B cell (primary cell): ENCODE measurements around the gene CD34. TPM values are rescaled to one million over a fixed set of nuclear protein-coding genes. Genes with fewer than 3 reads are reported as not detected.

ENCODE experiments used
- ATAC-seq: fragments of 200-7000 bp; cut with Tn5 transposase; one replicate; pipeline ENCODE4 v1.10.0; 2021; ENCODE audit warnings: low read depth, mild to moderate bottlenecking, moderate number of reproducible peaks, moderate library complexity
- CTCF ChIA-PET: fragments of 350-600 bp; sonication (Branson Sonifier 250); formaldehyde crosslinking; loops from one replicate; lab custom pipeline; 2021; ENCODE audit warnings: antibody characterized with exemption, inconsistent platforms; lab: Charles Lee
- POLR2A ChIA-PET: fragments of 350-600 bp; sonication (Branson Sonifier 250); formaldehyde crosslinking; loops from one replicate; lab custom pipeline; 2021; ENCODE audit warnings: antibody characterized with exemption; lab: Charles Lee
- DNase-seq: peaks from one replicate; pipeline ENCODE4 v3.0.0; 2013
- H2AFZ ChIP-seq: 2 replicates; pipeline ENCODE4 v1.6.1; 2012; ENCODE audit warnings: mild to moderate bottlenecking, low read depth, low read length; ENCODE audit not compliant: insufficient read depth, poor library complexity, severe bottlenecking
- H3K27ac ChIP-seq, 2 donors: 1 replicate in 1 of 2; 2 replicates in 1 of 2; pipeline ENCODE4 v1.5.1; 2012 to 2013; ENCODE audit warnings: low read length in 2 of 2, mild to moderate bottlenecking in 2 of 2, moderate library complexity in 1 of 2
- H3K27me3 ChIP-seq, 4 experiments: fragments of 200-600 bp in 1 of 4; sonication (generic) in 1 of 4; replicated peaks in 1 of 4; 1 replicate in 2 of 4; 2 replicates in 2 of 4; pipeline versions ENCODE4 v1.6.1 to v1.7.0; 2013 to 2016; ENCODE audit warnings: low read length in 3 of 4, mild to moderate bottlenecking in 2 of 4, mixed read lengths in 1 of 4, moderate library complexity in 1 of 4; ENCODE audit not compliant: insufficient read depth in 4 of 4, control insufficient read depth in 3 of 4; ENCODE audit errors: control extremely low read depth in 1 of 4
- H3K36me3 ChIP-seq, 2 experiments: replicated peaks in 1 of 2; 1 replicate in 1 of 2; 2 replicates in 1 of 2; pipeline versions ENCODE4 v1.6.1 to v1.7.1; 2013; ENCODE audit warnings: low read length in 1 of 2; ENCODE audit not compliant: insufficient read depth in 2 of 2, control insufficient read depth in 1 of 2; ENCODE audit errors: control extremely low read depth in 1 of 2, extremely low read depth in 1 of 2
- H3K4me1 ChIP-seq, 2 donors: fragments of 200-600 bp in 1 of 2; sonication (generic) in 1 of 2; 1 replicate in 1 of 2; 2 replicates in 1 of 2; pipeline versions ENCODE4 v1.5.1 to v1.6.1; 2013 to 2017; ENCODE audit warnings: low read length in 2 of 2; ENCODE audit not compliant: control insufficient read depth in 2 of 2, insufficient read depth in 2 of 2
- H3K4me2 ChIP-seq: replicated peaks from 2 replicates; pipeline ENCODE3; 2012; ENCODE audit warnings: mild to moderate bottlenecking, low read depth, low read length; ENCODE audit not compliant: poor library complexity, severe bottlenecking
- H3K4me3 ChIP-seq, 5 experiments: fragments of 200-600 bp in 1 of 5; sonication (generic) in 1 of 5; 1 replicate in 3 of 5; 2 replicates in 2 of 5; pipeline versions ENCODE4 v1.5.1 to v1.7.0; 2011 to 2016; ENCODE audit warnings: low read length in 4 of 5, mild to moderate bottlenecking in 4 of 5, low read depth in 2 of 5, control low read depth in 1 of 5, moderate library complexity in 1 of 5; ENCODE audit not compliant: insufficient read depth in 1 of 5; ENCODE audit errors: control extremely low read depth in 1 of 5, extremely low read depth in 1 of 5
- H3K79me2 ChIP-seq: fragments of 200-600 bp; sonication (generic); one replicate; pipeline ENCODE4 v1.6.0; 2016; ENCODE audit warnings: low read length; ENCODE audit not compliant: control insufficient read depth, insufficient read depth
- H3K9ac ChIP-seq: fragments of 200-600 bp; sonication (generic); 2 replicates; pipeline ENCODE4 v1.6.1; 2017; ENCODE audit warnings: mild to moderate bottlenecking, low read length, moderate library complexity
- H3K9me3 ChIP-seq, 3 donors: one replicate each; pipeline versions ENCODE4 v1.6.1 to v1.7.1; 2013; ENCODE audit warnings: low read length in 2 of 3; ENCODE audit not compliant: control insufficient read depth in 2 of 3, insufficient read depth in 1 of 3; ENCODE audit errors: control extremely low read depth in 1 of 3
- H4K20me1 ChIP-seq: 2 replicates; pipeline ENCODE4 v1.6.0; 2012; ENCODE audit warnings: mild to moderate bottlenecking, low read length; ENCODE audit not compliant: insufficient read depth, control insufficient read depth, poor library complexity, severe bottlenecking
- H3K27ac Mint-ChIP-seq: one replicate; pipeline ENCODE4 v1.8.0; 2021; ENCODE audit warnings: mixed read lengths
- H3K27me3 Mint-ChIP-seq: one replicate; pipeline ENCODE4 v1.8.0; 2021; ENCODE audit warnings: mixed read lengths
- H3K4me1 Mint-ChIP-seq: one replicate; pipeline ENCODE4 v1.8.0; 2021; ENCODE audit warnings: mixed read lengths
- H3K4me3 Mint-ChIP-seq: one replicate; pipeline ENCODE4 v1.8.0; 2021; ENCODE audit warnings: mixed read lengths
- H3K9me3 Mint-ChIP-seq: one replicate; pipeline ENCODE4 v1.8.0; 2022; ENCODE audit warnings: mixed read lengths; ENCODE audit not compliant: insufficient read depth
- CTCF ChIP-seq: fragments of 200-600 bp; IDR thresholded peaks from one replicate; pipeline ENCODE4 v1.8.0; 2022; ENCODE audit warnings: antibody characterized with exemption, mild to moderate bottlenecking
- EZH2 ChIP-seq: IDR thresholded peaks from 2 replicates; pipeline ENCODE4 v1.6.1; 2012; ENCODE audit warnings: borderline replicate concordance, low read depth, mild to moderate bottlenecking, moderate library complexity, low read length; ENCODE audit not compliant: insufficient read depth, poor library complexity, severe bottlenecking
- WGBS: methylation state at CpG from one replicate; pipeline ENCODE4 v1.1.5; 2013; ENCODE audit warnings: missing lambda C conversion rate; ENCODE audit not compliant: insufficient coverage; 5-methylcytosine and 5-hydroxymethylcytosine counted together
- intact Hi-C: fragments of 100-400 bp; cut with micrococcal nuclease; formaldehyde crosslinking; loops from one replicate; pipeline ENCODE4 v1.10.0; 2022
- polyA plus RNA-seq: library from polyadenylated mRNA; depleted of rRNA; stranded (reverse); fragments of >200 nt; gene quantifications from 2 replicates; pipeline ENCODE4 v1.2.3, GENCODE V29; 2012
- total RNA-seq, 2 donors: library from RNA; stranded (reverse); fragments of 120-200 nt in 1 of 2; gene quantifications; 1 replicate in 1 of 2; 2 replicates in 1 of 2; pipeline versions ENCODE4 v1.2.3 to v1.2.4, GENCODE V29; 2013 to 2022

The CD34 gene
- total and polyA plus RNA-seq, 2 donors (not counting 1 experiment from before 2014, with no cell fraction given), result not detected

GRCh38 chr1:207888652-207889051 lies 22.3 kb downstream of the CD34 start:
- Histone ChIP-seq H4K20me1 (no peaks in the 10 kb centered on the region), H3K36me3 (no peaks in the 10 kb centered on the region), H3K27me3 (peaks cover 0 to 3% (median 0%) of the 10 kb centered on the region in 4 experiments), H3K9ac (no peak overlapping the region), H3K4me1 (peaks cover 18 to 28% of the 10 kb centered on the region in 2 donors), H3K4me3 (no peak overlapping the region), H3K79me2 (no peaks in the 10 kb centered on the region), H3K9me3 (no peaks in the 10 kb centered on the region), H2AFZ (no peak overlapping the region), H3K4me2 (no peak overlapping the region), H3K27ac (no peak overlapping the region)
- intact Hi-C loops, result loop anchor here (10.0 kb wide), 1 partner anchor 356 kb away; the partner anchor contains the start of gene PLXNA2
- TF ChIP-seq EZH2 (no peak), CTCF (no peak)
- ChIA-PET CTCF (interaction anchor here (1.5 to 9.7 kb wide), 3 partner anchors 18 to 58 kb away, joined by 4 to 214 read pairs (median 87); no protein-coding TSS in a partner anchor), POLR2A (no interaction called here)
- WGBS, result 83% methylated on average over 3 of the region's 5 CpGs
- Mint-ChIP-seq H3K27me3 (peaks cover 15% of the 10 kb centered on the region), H3K4me3 (no peak overlapping the region), H3K9me3 (no peaks in the 10 kb centered on the region), H3K4me1 (peaks cover 36% of the 10 kb centered on the region), H3K27ac (no peak overlapping the region)
- ATAC-seq (no peak), DNase-seq (no peak)

- Histone ChIP-seq H4K20me1 (no peaks in the 10 kb centered on the region), H3K79me2 (no peaks in the 10 kb centered on the region), H3K4me1 (peaks cover 21 to 32% of the 10 kb centered on the region in 2 donors), H3K4me3 (no peak overlapping the region), H3K27ac (no peak overlapping the region), H3K4me2 (no peak overlapping the region), H3K9me3 (no peaks in the 10 kb centered on the region), H3K36me3 (no peaks in the 10 kb centered on the region), H3K27me3 (peaks cover 0 to under 1% (median 0%) of the 10 kb centered on the region in 4 experiments), H3K9ac (no peak overlapping the region), H2AFZ (no peak overlapping the region)
- no peak for ATAC-seq
- intact Hi-C loops, result loop anchor here (10.0 kb wide), 1 partner anchor 357 kb away; the partner anchor contains the start of gene PLXNA2
- Mint-ChIP-seq H3K27me3 (peaks cover 12% of the 10 kb centered on the region), H3K4me1 (peaks cover 39% of the 10 kb centered on the region), H3K9me3 (no peaks in the 10 kb centered on the region), H3K27ac (no peak overlapping the region), H3K4me3 (no peak overlapping the region)
- DNase-seq, result no peak
- ChIA-PET POLR2A (no interaction called here), CTCF (interaction anchor here (0.6 to 9.7 kb wide), 9 partner anchors 9 to 92 kb away, joined by 3 to 214 read pairs (median 10); no protein-coding TSS in a partner anchor)
- TF ChIP-seq EZH2 (no peak), CTCF (no peak)
- WGBS, result 67% methylated on average over 19 of the region's 19 CpGs
Observed at GRCh38 chr1:207887542-207888201, 23.3 kb downstream of the CD34 start.
